Thoracic aorta (tissue), 2 donors: ENCODE data around the gene KLHL28. TPM values are rescaled to one million over a fixed set of nuclear protein-coding genes. Genes with fewer than 3 reads are reported as not detected.
A peak's percentile ranks its signal among the peaks of the same experiment; 100 is the strongest.

Experiments
- ATAC-seq: fragments of 150-250 bp; one replicate; pipeline ENCODE4 v1.8.0; 2017; ENCODE audit warnings: low read depth; ENCODE audit not compliant: insufficient number of reproducible peaks, low FRiP score
- DNase-seq: peaks from one replicate; pipeline ENCODE4 v3.0.0-alpha.2; 2020; ENCODE audit warnings: low spot score
- H3K27ac ChIP-seq, 2 donors: fragments of 200-600 bp; sonication (generic); 1 replicate in 1 of 2; 2 replicates in 1 of 2; pipeline ENCODE4 v1.5.1; 2016; ENCODE audit warnings: mild to moderate bottlenecking in 2 of 2, moderate library complexity in 2 of 2
- H3K27me3 ChIP-seq: fragments of 200-600 bp; sonication (generic); replicated peaks from 2 replicates; pipeline ENCODE4 v1.6.0; 2016; ENCODE audit warnings: mild to moderate bottlenecking; ENCODE audit not compliant: insufficient read depth
- H3K36me3 ChIP-seq: fragments of 200-600 bp; sonication (generic); one replicate; pipeline ENCODE4 v1.5.1; 2016
- H3K4me1 ChIP-seq, 2 donors: fragments of 200-600 bp; sonication (generic); 1 replicate in 1 of 2; 2 replicates in 1 of 2; pipeline versions ENCODE4 v1.5.1 to v1.6.0; 2016; ENCODE audit warnings: low read depth in 2 of 2, mild to moderate bottlenecking in 1 of 2; ENCODE audit not compliant: control insufficient read depth in 1 of 2
- H3K4me3 ChIP-seq: fragments of 200-600 bp; sonication (generic); 2 replicates; pipeline ENCODE4 v1.5.1; 2016; ENCODE audit warnings: mild to moderate bottlenecking
- H3K9me3 ChIP-seq: fragments of 200-600 bp; sonication (generic); 2 replicates; pipeline ENCODE4 v1.5.1; 2016
- CTCF ChIP-seq: fragments of 200-600 bp; sonication (generic); IDR thresholded peaks from one replicate; pipeline ENCODE4 v1.5.1; 2019; ENCODE audit warnings: antibody characterized with exemption
- total RNA-seq, 2 donors: library from RNA; depleted of rRNA; stranded (reverse); fragments of >200 nt; gene quantifications; one replicate each; pipeline versions ENCODE4 v1.1.0 to v1.2.3, GENCODE V29; 2016

KLHL28 gene
- total RNA-seq, 2 donors from 2014 or later: 9.6 to 11.0 TPM

- Histone ChIP-seq H3K9me3 (no peaks in the 10 kb centered on the region), H3K36me3 (peaks cover 3% of the 10 kb centered on the region), H3K27ac (no peak overlapping the region), H3K4me1 (no peaks in the 10 kb centered on the region), H3K4me3 (no peak overlapping the region), H3K27me3 (no peaks in the 10 kb centered on the region)
- no peak for ATAC-seq
- DNase-seq: no peak
- TF ChIP-seq CTCF: no peak
Observed at GRCh38 chr14:44928793-44929192, 33.0 kb downstream of the KLHL28 start.

- H3K9me3 ChIP-seq: no peaks in the 10 kb centered on the region
- H3K36me3 ChIP-seq: no peaks in the 10 kb centered on the region
- H3K27ac ChIP-seq: no peak overlapping the region
- no peaks in the 10 kb centered on the region for H3K27me3 ChIP-seq
- H3K4me3 ChIP-seq: no peak overlapping the region
- no peak for DNase-seq
- peaks cover 0 to 3% of the 10 kb centered on the region in 2 donors for H3K4me1 ChIP-seq
- no peak for ATAC-seq
- no peak for TF ChIP-seq CTCF
Observed at GRCh38 chr14:44914849-44915248, 46.9 kb downstream of the KLHL28 start.

- Histone ChIP-seq H3K4me1 (peaks cover 0 to 3% of the 10 kb centered on the region in 2 donors), H3K36me3 (no peaks in the 10 kb centered on the region), H3K27ac (no peak overlapping the region), H3K4me3 (peak overlapping the region; percentile 80), H3K27me3 (no peaks in the 10 kb centered on the region), H3K9me3 (no peaks in the 10 kb centered on the region)
- no peak for ATAC-seq
- TF ChIP-seq CTCF: peak; percentile 6
- DNase-seq: no peak
Observed at GRCh38 chr14:44912041-44912869, 49.5 kb downstream of the KLHL28 start.

- ATAC-seq: no peak
- no peak overlapping the region for H3K4me3 ChIP-seq
- DNase-seq: no peak
- TF ChIP-seq CTCF: no peak
- H3K9me3 ChIP-seq: no peaks in the 10 kb centered on the region
- no peak overlapping the region for H3K27ac ChIP-seq
- peaks cover 0 to 3% of the 10 kb centered on the region in 2 donors for H3K4me1 ChIP-seq
- H3K27me3 ChIP-seq: no peaks in the 10 kb centered on the region
- H3K36me3 ChIP-seq: no peaks in the 10 kb centered on the region
Observed at GRCh38 chr14:44910821-44911220, 50.9 kb downstream of the KLHL28 start.

- DNase-seq: no peak
- peaks cover 8% of the 10 kb centered on the region for H3K36me3 ChIP-seq
- TF ChIP-seq CTCF: no peak
- H3K9me3 ChIP-seq: no peaks in the 10 kb centered on the region
- peaks cover 4 to 29% of the 10 kb centered on the region in 2 donors for H3K4me1 ChIP-seq
- no peak overlapping the region for H3K4me3 ChIP-seq
- no peak for ATAC-seq
- H3K27me3 ChIP-seq: no peaks in the 10 kb centered on the region
- H3K27ac ChIP-seq: no peak overlapping the region
Observed at GRCh38 chr14:44901696-44902095, 60.1 kb downstream of the KLHL28 start.
